HEK293 (cell line): ENCODE data around the gene MPV17L2.

ENCODE experiments used
- CTCF ChIP-seq: fragments of 450-650 bp; formaldehyde crosslinking; IDR thresholded peaks from 2 replicates; pipeline ENCODE4 v1.5.1; 2016; ENCODE audit warnings: missing biosample characterization, missing genetic modification characterization
- KLF16 ChIP-seq: fragments of 450-650 bp; formaldehyde crosslinking; IDR thresholded peaks from 2 replicates; pipeline ENCODE4 v1.5.1; 2017; ENCODE audit warnings: missing biosample characterization, missing genetic modification characterization
- SCRT1 ChIP-seq: fragments of 450-650 bp; formaldehyde crosslinking; IDR thresholded peaks from 2 replicates; pipeline ENCODE4 v1.5.1; 2016; ENCODE audit warnings: missing biosample characterization, missing genetic modification characterization, borderline replicate concordance
- ZNF274 ChIP-seq, 2 experiments: fragments of 200-500 bp in 1 of 2; fragments of 450-650 bp in 1 of 2; sonication (Bioruptor generic) in 1 of 2; formaldehyde crosslinking in 1 of 2; IDR thresholded peaks; 2 replicates each; pipeline versions ENCODE4 v1.5.1 to v1.6.1; 2014 to 2016; ENCODE audit warnings: borderline replicate concordance in 1 of 2, inconsistent platforms in 1 of 2, low read length in 1 of 2, missing biosample characterization in 1 of 2, missing genetic modification characterization in 1 of 2
- ZSCAN30 ChIP-seq: fragments of 450-650 bp; IDR thresholded peaks from 2 replicates; pipeline ENCODE4 v1.5.1; 2018; ENCODE audit warnings: missing biosample characterization, mild to moderate bottlenecking, missing genetic modification characterization, moderate library complexity

- TF ChIP-seq CTCF (tag by site-specific recombination) (peak; percentile 66), ZSCAN30 (tag by site-specific recombination) (0 out of 2 replicates have a peak, but pooled peaks have one; percentile 24), KLF16 (tag by site-specific recombination) (peak; percentile 11), SCRT1 (tag by site-specific recombination) (no peak), ZNF274 (IDR thresholded peaks at IDR 0.05; ENCODE audit: low read length) (no peak), ZNF274 (tag by site-specific recombination; IDR thresholded peaks at IDR 0.05; ENCODE audit: borderline replicate concordance) (no peak)
Measured at GRCh38 chr19:18157465-18158063, 35.5 kb upstream of the MPV17L2 start.
